ENCODE results near the gene CAV2.

The CAV2 gene

GRCh38 chr7:116499168-116500077 lies at the start of gene CAV2:
Gene CAV2 (plus strand): TSS chr7:116499738. CDS start chr7:116499782, 44 bp downstream.
- intact Hi-C loops (cut with micrococcal nuclease): no loop called here
- peaks cover 12% of the 10 kb centered on the region for H3K4me1 Mint-ChIP-seq (ENCODE audit: low read depth)

GRCh38 chr7:116449950-116450349 lies 49.6 kb upstream of the CAV2 start:
- Mint-ChIP-seq H3K4me3 (no peak overlapping the region), H3K4me1 (ENCODE audit: low read depth) (no peaks in the 10 kb centered on the region), H3K9me3 (no peaks in the 10 kb centered on the region), H3K27ac (no peak overlapping the region), H3K27me3 (no peaks in the 10 kb centered on the region), H3K36me3 (ENCODE audit: low read depth) (no peaks in the 10 kb centered on the region)
- intact Hi-C loops (cut with micrococcal nuclease): no loop called here

More at GRCh38 chr7:116499168-116500077, at the start of gene CAV2:
- H3K27me3 Mint-ChIP-seq: peaks cover 51% of the 10 kb centered on the region
- H3K4me3 Mint-ChIP-seq: peak within 1 kb of the TSS; percentile 73
- no peaks in the 10 kb centered on the region for H3K36me3 Mint-ChIP-seq (ENCODE audit: low read depth)
- no peaks in the 10 kb centered on the region for H3K9me3 Mint-ChIP-seq
- H3K27ac Mint-ChIP-seq: no peak within 1 kb of the TSS

- Mint-ChIP-seq H3K4me3 (no peak overlapping the region), H3K9me3 (no peaks in the 10 kb centered on the region), H3K36me3 (ENCODE audit: low read depth) (no peaks in the 10 kb centered on the region), H3K27me3 (peaks cover 3% of the 10 kb centered on the region), H3K4me1 (ENCODE audit: low read depth) (no peaks in the 10 kb centered on the region), H3K27ac (no peak overlapping the region)
- intact Hi-C loops (cut with micrococcal nuclease): no loop called here
These were observed 47.4 kb upstream of the CAV2 start for GRCh38 chr7:116451957-116452729.

GRCh38 chr7:116454377-116454776 lies 45.2 kb upstream of the CAV2 start:
- intact Hi-C loops (cut with micrococcal nuclease): no loop called here

GRCh38 chr7:116455009-116455408 lies 44.5 kb upstream of the CAV2 start:
- Mint-ChIP-seq H3K4me3 (no peak overlapping the region), H3K4me1 (ENCODE audit: low read depth) (no peaks in the 10 kb centered on the region), H3K27ac (no peak overlapping the region), H3K36me3 (ENCODE audit: low read depth) (no peaks in the 10 kb centered on the region), H3K9me3 (no peaks in the 10 kb centered on the region), H3K27me3 (peaks cover 3% of the 10 kb centered on the region)
- intact Hi-C loops (cut with micrococcal nuclease): no loop called here

More at GRCh38 chr7:116454377-116454776, 45.2 kb upstream of the CAV2 start:
- Mint-ChIP-seq H3K27ac (no peak overlapping the region), H3K27me3 (peaks cover 3% of the 10 kb centered on the region), H3K4me1 (ENCODE audit: low read depth) (no peaks in the 10 kb centered on the region), H3K4me3 (no peak overlapping the region), H3K36me3 (ENCODE audit: low read depth) (no peaks in the 10 kb centered on the region), H3K9me3 (no peaks in the 10 kb centered on the region)

- Mint-ChIP-seq H3K27ac (no peak overlapping the region), H3K9me3 (no peaks in the 10 kb centered on the region), H3K27me3 (peaks cover 3% of the 10 kb centered on the region), H3K4me3 (no peak overlapping the region), H3K4me1 (ENCODE audit: low read depth) (no peaks in the 10 kb centered on the region), H3K36me3 (ENCODE audit: low read depth) (no peaks in the 10 kb centered on the region)
- intact Hi-C loops (cut with micrococcal nuclease): no loop called here
These were observed 44.0 kb upstream of the CAV2 start for GRCh38 chr7:116455499-116455898.

- no peak overlapping the region for H3K27ac Mint-ChIP-seq
- H3K9me3 Mint-ChIP-seq: no peaks in the 10 kb centered on the region
- no peak overlapping the region for H3K4me3 Mint-ChIP-seq
- no peaks in the 10 kb centered on the region for H3K4me1 Mint-ChIP-seq (ENCODE audit: low read depth)
- H3K36me3 Mint-ChIP-seq (ENCODE audit: low read depth): no peaks in the 10 kb centered on the region
- H3K27me3 Mint-ChIP-seq: peaks cover 1% of the 10 kb centered on the region
- intact Hi-C loops (cut with micrococcal nuclease): no loop called here
These were observed 38.0 kb upstream of the CAV2 start for GRCh38 chr7:116461500-116461899.

- intact Hi-C loops (cut with micrococcal nuclease): no loop called here
- Mint-ChIP-seq H3K9me3 (no peaks in the 10 kb centered on the region), H3K4me1 (ENCODE audit: low read depth) (no peaks in the 10 kb centered on the region)
These were observed 35.6 kb upstream of the CAV2 start for GRCh38 chr7:116463956-116464355.

GRCh38 chr7:116464375-116464774 lies 35.2 kb upstream of the CAV2 start:
- Mint-ChIP-seq H3K27me3 (no peaks in the 10 kb centered on the region), H3K9me3 (no peaks in the 10 kb centered on the region), H3K4me1 (ENCODE audit: low read depth) (no peaks in the 10 kb centered on the region), H3K36me3 (ENCODE audit: low read depth) (no peaks in the 10 kb centered on the region), H3K27ac (no peak overlapping the region), H3K4me3 (no peak overlapping the region)
- intact Hi-C loops (cut with micrococcal nuclease): no loop called here

More at GRCh38 chr7:116463956-116464355, 35.6 kb upstream of the CAV2 start:
- Mint-ChIP-seq H3K27ac (no peak overlapping the region), H3K4me3 (no peak overlapping the region), H3K36me3 (ENCODE audit: low read depth) (no peaks in the 10 kb centered on the region), H3K27me3 (no peaks in the 10 kb centered on the region)

- no peaks in the 10 kb centered on the region for H3K36me3 Mint-ChIP-seq (ENCODE audit: low read depth)
- no peak overlapping the region for H3K4me3 Mint-ChIP-seq
- no peaks in the 10 kb centered on the region for H3K9me3 Mint-ChIP-seq
- intact Hi-C loops (cut with micrococcal nuclease): no loop called here
- no peaks in the 10 kb centered on the region for H3K4me1 Mint-ChIP-seq (ENCODE audit: low read depth)
- H3K27me3 Mint-ChIP-seq: no peaks in the 10 kb centered on the region
- no peak overlapping the region for H3K27ac Mint-ChIP-seq
These were observed 34.4 kb upstream of the CAV2 start for GRCh38 chr7:116465125-116465524.

- H3K36me3 Mint-ChIP-seq (ENCODE audit: low read depth): no peaks in the 10 kb centered on the region
- H3K4me1 Mint-ChIP-seq (ENCODE audit: low read depth): no peaks in the 10 kb centered on the region
- intact Hi-C loops (cut with micrococcal nuclease): no loop called here
- no peaks in the 10 kb centered on the region for H3K27me3 Mint-ChIP-seq
- H3K27ac Mint-ChIP-seq: no peak overlapping the region
- no peaks in the 10 kb centered on the region for H3K9me3 Mint-ChIP-seq
- H3K4me3 Mint-ChIP-seq: no peak overlapping the region
These were observed 31.0 kb upstream of the CAV2 start for GRCh38 chr7:116468534-116468933.

- Mint-ChIP-seq H3K4me1 (ENCODE audit: low read depth) (no peaks in the 10 kb centered on the region), H3K27ac (no peak overlapping the region), H3K4me3 (no peak overlapping the region), H3K27me3 (no peaks in the 10 kb centered on the region), H3K36me3 (ENCODE audit: low read depth) (no peaks in the 10 kb centered on the region), H3K9me3 (peaks cover 9% of the 10 kb centered on the region)
- intact Hi-C loops (cut with micrococcal nuclease): no loop called here
These were observed 21.9 kb upstream of the CAV2 start for GRCh38 chr7:116477625-116478024.

GRCh38 chr7:116478834-116479233 lies 20.7 kb upstream of the CAV2 start:
- Mint-ChIP-seq H3K36me3 (ENCODE audit: low read depth) (no peaks in the 10 kb centered on the region), H3K4me1 (ENCODE audit: low read depth) (no peaks in the 10 kb centered on the region), H3K9me3 (peaks cover 9% of the 10 kb centered on the region), H3K4me3 (no peak overlapping the region), H3K27ac (no peak overlapping the region), H3K27me3 (no peaks in the 10 kb centered on the region)
- intact Hi-C loops (cut with micrococcal nuclease): no loop called here

GRCh38 chr7:116483271-116483942 lies 16.1 kb upstream of the CAV2 start:
- intact Hi-C loops (cut with micrococcal nuclease): no loop called here
- Mint-ChIP-seq H3K36me3 (ENCODE audit: low read depth) (no peaks in the 10 kb centered on the region), H3K27me3 (no peaks in the 10 kb centered on the region), H3K4me3 (no peak overlapping the region), H3K9me3 (no peaks in the 10 kb centered on the region), H3K4me1 (ENCODE audit: low read depth) (no peaks in the 10 kb centered on the region), H3K27ac (no peak overlapping the region)

Measured in dendritic cell treated with granulocyte-macrophage colony-stimulating factor and Interleukin-4, amounts not matched to agents 40 ng/mL and 50 ng/mL, for 4 days (primary cell).